Fibroblast of peridontal ligament (primary cell): ENCODE measurements around the gene NCDN.

Experiments
- DNase-seq: peaks from one replicate; pipeline ENCODE4 v3.0.0-alpha.2; 2010; ENCODE audit errors: extremely low read depth

NCDN gene

DNA sequence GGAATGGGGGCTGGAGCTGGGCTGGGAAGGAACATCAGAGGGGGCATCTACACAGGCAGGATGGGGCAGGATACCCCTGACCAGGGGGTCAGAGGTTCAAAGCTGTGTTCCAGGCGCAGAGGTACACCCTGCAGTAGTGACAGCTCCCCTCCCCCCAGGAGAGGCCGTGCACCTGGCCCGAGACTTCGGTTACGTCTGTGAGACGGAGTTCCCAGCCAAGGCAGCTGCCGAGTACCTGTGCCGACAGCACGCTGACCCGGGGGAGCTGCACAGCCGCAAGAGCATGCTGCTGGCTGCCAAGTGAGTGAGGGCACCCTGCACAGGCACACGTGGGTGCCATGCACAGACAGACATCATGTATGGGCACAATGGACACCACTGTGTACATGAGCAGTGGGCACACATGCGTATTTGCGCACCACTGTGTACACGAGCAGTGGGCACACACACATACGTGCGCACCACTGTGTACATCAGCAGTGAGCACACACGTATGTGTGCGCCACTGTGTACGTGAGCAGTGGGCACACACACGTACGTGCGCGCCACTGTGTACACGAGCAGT lies 33.0 kb downstream of the NCDN start:
- no peak for DNase-seq

DNA sequence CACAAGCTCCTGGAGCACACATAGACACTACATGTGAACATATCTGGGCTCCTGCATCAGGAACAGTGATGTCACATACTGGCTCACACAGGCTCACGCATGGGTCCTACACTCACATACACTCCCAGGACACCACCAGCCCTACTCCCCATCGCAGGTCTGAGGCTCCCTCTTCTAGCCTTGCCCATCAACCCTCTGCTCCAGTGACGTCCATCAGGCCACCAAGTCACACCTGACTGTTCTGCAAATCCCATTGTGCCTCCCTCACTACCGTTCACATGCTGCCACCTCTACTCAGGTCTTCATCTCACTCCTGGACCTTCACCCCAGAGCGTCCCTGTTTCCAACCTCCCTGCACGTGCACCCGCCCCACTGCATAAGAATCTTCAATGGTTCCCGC lies 33.6 kb downstream of the NCDN start:
- no peak for DNase-seq

DNA sequence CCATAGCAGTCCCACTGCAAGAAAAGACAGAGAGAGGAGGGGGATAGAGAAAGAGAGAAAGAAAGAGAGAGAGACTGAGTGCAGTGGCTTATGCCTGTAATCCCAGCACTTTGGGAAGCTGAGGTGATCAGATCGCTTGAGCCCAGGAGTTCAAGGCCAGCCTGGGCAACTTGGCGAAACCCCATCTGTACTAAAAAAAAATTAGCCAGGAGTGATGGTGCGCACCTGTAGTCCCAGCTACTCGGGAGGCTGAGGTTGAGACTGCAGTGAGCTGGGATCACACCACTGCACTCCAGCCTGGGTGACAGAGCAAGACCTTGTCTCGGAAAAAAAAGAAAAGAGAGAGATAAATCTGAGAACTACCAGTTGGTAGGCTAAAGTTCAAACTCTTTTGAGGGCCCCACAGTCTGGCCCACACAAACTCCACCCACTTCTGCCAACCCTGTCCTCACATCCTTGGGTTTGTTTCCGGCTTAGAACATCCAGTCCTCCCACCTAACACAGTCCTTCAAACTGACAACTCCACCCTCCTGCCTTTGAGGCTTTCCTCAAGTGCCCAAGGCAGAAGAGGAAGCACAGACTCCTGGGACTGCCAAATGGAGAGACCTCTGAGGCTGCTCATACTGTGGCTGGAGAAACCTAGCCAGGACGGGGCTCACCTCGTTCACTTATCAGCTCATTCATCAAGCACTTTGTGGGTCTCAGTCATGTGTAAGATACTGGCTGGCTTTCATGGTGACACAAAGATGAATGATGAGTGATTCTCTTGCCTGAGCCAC lies 35.6 kb downstream of the NCDN start:
- DNase-seq, result no peak

DNA sequence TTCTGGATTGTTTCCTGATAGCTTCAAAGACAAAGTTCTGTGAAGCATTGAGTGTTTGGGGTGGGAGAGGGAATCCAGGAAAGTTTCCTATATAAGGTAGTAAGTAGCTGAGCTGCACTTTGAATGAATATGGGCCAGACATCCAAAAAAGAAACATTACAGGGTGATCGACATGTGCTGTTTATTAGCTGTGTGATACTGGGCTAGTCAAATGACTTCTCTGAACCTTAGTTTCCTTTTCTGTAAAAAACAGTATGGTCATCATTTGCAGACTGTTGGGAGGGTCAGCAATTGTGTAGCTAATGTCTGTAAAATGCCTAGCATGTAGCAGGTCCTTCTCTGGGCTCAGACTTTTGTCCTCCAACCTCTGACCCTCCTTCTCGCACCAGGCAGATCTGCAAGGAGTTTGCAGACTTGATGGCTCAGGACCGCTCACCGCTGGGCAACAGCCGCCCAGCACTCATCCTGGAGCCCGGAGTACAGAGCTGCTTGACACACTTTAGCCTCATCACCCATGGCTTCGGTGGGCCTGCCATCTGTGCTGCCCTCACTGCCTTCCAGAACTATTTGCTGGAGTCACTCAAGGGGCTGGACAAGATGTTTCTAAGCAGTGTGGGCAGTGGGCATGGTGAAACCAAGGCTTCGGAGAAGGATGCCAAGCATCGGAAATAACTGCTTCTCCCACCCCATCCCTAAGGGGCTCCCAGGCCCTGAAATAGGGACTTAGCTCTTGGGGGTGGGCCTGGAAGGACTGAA lies 36.6 kb downstream of the NCDN start:
- no peak for DNase-seq

GRCh38 chr1:35595684-35596083 lies 38.1 kb downstream of the NCDN start:
- DNase-seq, result no peak

DNA sequence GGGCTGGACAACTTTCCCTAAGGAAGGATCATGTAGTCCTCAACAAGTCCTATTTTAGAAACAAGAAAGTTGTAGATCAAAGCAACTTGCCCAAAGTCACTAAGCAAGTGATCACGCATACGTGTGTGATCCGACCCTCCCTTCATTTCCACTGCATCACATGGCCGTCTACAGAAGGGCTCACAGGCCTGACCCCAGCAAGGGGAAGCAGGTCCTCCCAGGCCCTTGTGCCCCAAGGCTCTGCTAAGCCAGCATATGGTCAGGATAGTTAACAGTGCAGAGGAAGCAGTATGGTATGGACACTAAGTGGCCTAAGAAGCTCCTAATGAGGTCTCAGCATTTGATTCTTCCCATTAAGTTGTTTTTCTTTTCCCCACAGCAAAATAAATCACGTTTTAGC lies 40.3 kb downstream of the NCDN start:
- no peak for DNase-seq

DNA sequence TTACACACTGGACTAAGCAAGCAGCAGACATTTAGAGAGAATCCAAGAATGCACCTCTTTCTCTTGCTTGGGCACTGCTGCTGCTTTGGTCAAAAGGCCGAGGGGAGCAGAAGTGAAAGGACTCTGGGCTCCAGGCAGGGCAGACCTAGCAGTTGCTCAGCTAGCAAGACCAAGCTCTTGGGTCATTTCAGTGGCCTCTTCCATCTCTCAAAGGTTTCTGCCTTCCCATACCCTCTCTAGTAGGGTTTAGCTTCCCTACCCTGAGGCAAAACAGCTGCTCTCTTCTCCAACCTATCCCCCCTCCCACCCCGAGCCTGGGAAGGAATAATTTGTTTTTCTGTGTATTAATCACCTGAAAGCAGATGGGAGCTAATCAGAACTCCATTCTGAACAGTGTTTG lies 41.3 kb downstream of the NCDN start:
- no peak for DNase-seq

DNA sequence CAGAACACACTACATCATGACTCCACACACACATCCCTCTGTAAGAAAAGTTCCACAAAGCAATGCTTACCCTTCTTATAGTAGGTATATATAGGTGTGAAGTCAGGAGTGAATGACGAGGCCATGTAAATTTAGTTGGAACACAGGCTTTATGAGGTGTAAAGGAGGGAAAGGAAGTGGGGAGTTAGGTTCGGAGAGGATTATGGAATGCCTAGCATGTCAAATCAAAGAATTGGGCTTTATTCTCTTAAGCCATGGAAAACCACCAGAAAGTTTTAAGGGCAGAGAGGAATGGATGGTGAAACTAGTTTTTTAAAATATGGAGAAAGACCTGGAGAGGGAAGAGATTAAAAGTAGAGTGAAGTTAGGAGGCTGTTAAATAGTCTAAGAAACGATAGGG lies 41.8 kb downstream of the NCDN start:
- no peak for DNase-seq

DNA sequence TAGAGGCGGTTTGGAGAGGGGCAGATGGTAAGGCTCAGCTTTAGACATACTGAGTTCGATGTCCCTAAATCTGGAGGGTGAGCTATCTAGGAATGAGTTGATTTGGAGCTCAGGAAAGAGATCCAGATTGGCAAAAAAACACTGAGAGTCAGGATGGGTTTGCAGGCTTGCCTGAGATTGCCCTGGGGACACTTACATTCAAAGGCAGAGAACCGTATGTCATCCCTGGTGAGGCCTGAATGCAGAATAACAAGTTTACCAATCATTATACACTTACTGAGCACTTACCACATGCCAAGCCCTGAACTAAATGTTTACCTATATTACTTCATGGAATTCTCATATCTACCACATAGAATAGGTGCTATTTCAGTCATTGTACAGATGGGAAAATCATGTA lies 43.0 kb downstream of the NCDN start:
- DNase-seq, result no peak

DNA sequence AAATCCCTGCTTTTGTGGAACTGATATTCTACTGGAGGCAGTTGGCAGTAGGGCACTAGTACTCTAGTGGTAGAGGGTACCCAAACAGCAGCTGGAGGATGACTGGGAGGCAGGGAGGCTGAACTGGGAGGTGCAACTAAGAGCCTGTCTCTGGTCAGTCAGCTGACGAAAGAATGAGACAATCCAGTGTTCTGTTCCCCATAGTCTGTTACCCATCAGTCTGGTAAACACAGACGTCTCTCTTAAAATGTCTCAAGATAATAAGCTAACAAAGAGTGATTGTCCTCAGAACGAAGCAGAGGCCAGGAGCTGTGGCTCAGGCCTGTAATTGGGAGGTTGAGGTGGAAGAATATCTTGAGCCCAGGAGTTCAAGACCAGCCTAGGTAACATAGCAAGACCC lies 45.9 kb downstream of the NCDN start:
- no peak for DNase-seq

DNA sequence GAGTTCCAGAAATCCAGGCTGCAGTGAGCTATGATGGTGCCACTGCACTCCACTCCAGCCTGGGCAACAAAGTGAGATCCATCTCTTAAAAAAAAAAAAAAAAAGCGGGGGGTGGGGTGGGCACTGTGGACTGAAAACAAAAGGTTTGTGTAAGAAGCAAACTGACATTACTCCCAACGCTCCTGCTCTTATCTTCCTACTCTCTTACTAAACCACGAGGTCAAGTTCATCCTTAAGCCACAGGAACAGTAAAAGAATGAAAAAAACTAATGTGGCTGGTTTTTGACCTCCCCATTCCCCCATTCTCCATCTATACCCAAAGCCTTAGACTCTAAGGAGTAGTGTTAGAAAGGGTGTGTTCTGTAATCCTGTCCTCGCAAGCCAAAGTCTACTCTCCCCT lies 46.3 kb downstream of the NCDN start:
- no peak for DNase-seq

DNA sequence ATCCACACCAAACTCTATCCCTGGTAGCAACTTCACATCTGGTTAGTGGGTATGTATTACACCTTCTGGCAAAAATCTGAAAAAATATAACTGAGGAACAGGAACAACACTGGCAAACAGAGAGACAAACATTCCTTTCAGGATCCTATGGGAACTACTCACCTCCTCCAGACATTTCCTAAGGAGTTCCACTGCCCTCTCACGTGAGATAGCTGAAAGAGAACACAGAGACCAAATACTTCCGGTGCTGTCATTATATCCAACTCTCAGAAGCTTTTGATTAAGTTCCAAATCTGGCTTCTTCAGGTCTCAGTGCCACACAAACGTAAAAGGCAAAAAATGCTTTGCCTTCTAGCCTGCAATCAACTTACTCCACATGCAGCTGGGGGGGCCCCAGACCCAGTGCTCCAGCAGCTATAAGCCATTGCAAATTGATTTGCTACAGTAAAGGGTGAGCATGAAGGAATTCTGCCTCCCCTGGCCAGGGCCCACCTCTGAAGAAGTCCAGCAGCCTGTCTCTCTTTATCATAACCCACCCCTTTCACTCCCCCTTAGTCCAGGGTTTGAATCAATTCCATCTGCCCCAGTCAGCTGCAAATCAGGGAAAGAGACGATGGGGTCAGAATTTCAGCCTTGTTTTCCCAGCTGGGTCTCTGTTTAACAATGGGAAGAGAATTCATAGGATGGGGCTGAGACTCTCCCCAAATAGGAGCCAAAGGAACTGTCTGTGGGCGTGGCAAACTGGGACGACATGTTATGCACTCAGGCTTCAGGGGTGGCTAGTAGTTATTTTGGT lies 47.7 kb downstream of the NCDN start:
- peak; percentile 15 for DNase-seq

DNA sequence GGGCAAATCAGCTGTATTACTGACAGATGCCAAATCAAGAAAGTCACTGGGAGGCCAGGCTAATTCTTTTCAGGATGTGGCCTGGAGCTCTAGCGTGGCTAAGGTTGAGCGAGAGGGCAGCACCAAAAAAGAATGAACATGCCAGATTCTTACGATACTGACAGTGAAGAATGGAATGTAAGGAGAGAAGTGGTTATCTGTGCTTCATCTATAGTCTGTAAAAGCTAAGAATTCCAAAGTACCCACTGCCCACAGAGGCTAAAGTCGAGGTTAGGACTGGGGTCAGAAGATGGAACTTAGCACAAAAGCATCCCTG lies 48.2 kb downstream of the NCDN start:
- DNase-seq, result peak; percentile 55

- DNase-seq, result no peak
These were observed 54.1 kb downstream of the NCDN start for GRCh38 chr1:35611655-35612054.

DNA sequence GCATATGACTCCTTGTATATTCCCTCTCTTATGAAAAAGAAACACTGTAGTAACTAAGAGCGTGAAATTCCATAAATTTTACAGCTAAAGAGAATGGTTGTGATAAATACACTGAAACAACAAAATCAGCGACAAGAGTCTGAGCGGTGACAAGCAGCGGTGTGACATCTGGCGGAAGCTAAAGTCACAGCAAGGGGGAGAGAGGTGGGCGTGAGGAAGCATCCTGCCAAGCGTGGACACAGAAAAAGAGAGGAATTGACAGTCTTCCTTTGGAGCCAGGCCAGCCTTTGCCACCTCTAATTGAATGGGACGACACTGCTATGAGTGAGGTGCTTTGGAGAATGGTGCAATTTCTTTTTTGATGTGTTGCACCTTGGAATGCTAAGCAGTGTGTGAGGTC lies 57.8 kb downstream of the NCDN start:
- no peak for DNase-seq
